ENCODE measurements around the gene AGBL4.

Gene AGBL4

GRCh38 chr1:48540587-48540986 lies 1483.2 kb downstream of the AGBL4 start:
- no peak for ATAC-seq
- TF ChIP-seq RARB (CRISPR knock-in tag; IDR thresholded peaks at IDR 0.05), result no peak
- TF ChIP-seq OSR1 (CRISPR knock-in tag; IDR thresholded peaks at IDR 0.05), result no peak
- no peak for TF ChIP-seq ZNF8 (CRISPR knock-in tag; IDR thresholded peaks at IDR 0.05)
- no peak for TF ChIP-seq ZFP3 (CRISPR knock-in tag; IDR thresholded peaks at IDR 0.05)
- no peak for TF ChIP-seq PPARA (CRISPR knock-in tag; IDR thresholded peaks at IDR 0.05; ENCODE audit: borderline replicate concordance)
- no peak for TF ChIP-seq CREB5 (CRISPR knock-in tag; IDR thresholded peaks at IDR 0.05; ENCODE audit: low read depth)
- no peak for TF ChIP-seq ESRRG (CRISPR knock-in tag; IDR thresholded peaks at IDR 0.05)
- TF ChIP-seq CSRNP3 (CRISPR knock-in tag; IDR thresholded peaks at IDR 0.05), result no peak
- TF ChIP-seq ARNTL (CRISPR knock-in tag; IDR thresholded peaks at IDR 0.05; ENCODE audit: borderline replicate concordance, low read depth), result no peak
- TF ChIP-seq PATZ1 (CRISPR knock-in tag; IDR thresholded peaks at IDR 0.05; ENCODE audit: borderline replicate concordance), result no peak
- TF ChIP-seq ZFP30 (CRISPR knock-in tag; IDR thresholded peaks at IDR 0.05), result no peak
- TF ChIP-seq ZNF565 (CRISPR knock-in tag; conservative IDR thresholded peaks at IDR 0.05; ENCODE audit: low read depth), result no peak
- no peak for TF ChIP-seq ZNF70 (CRISPR knock-in tag; IDR thresholded peaks at IDR 0.05)
- no peak for TF ChIP-seq POU6F1 (CRISPR knock-in tag; IDR thresholded peaks at IDR 0.05; ENCODE audit: borderline replicate concordance, low read depth)
- TF ChIP-seq TOX (CRISPR knock-in tag; IDR thresholded peaks at IDR 0.05; ENCODE audit: borderline replicate concordance), result no peak
- TF ChIP-seq GLIS3 (CRISPR knock-in tag; IDR thresholded peaks at IDR 0.05), result no peak
- TF ChIP-seq ISL1 (CRISPR knock-in tag; IDR thresholded peaks at IDR 0.05), result no peak
- no peak for TF ChIP-seq CSDC2 (CRISPR knock-in tag; IDR thresholded peaks at IDR 0.05)

- no peak for ATAC-seq
- TF ChIP-seq RARB (CRISPR knock-in tag; IDR thresholded peaks at IDR 0.05), result no peak
- TF ChIP-seq CSRNP3 (CRISPR knock-in tag; IDR thresholded peaks at IDR 0.05), result no peak
- TF ChIP-seq TCF4 (CRISPR knock-in tag; IDR thresholded peaks at IDR 0.05; ENCODE audit: borderline replicate concordance), result no peak
- TF ChIP-seq BACH2 (CRISPR knock-in tag; IDR thresholded peaks at IDR 0.05; ENCODE audit: borderline replicate concordance), result no peak
- TF ChIP-seq PPARA (CRISPR knock-in tag; IDR thresholded peaks at IDR 0.05; ENCODE audit: borderline replicate concordance), result no peak
- TF ChIP-seq GLIS3 (CRISPR knock-in tag; IDR thresholded peaks at IDR 0.05), result no peak
- no peak for TF ChIP-seq OSR1 (CRISPR knock-in tag; IDR thresholded peaks at IDR 0.05)
Measured at GRCh38 chr1:48536477-48536876, 1487.3 kb downstream of the AGBL4 start.

- TF ChIP-seq ZFP30 (CRISPR knock-in tag; IDR thresholded peaks at IDR 0.05) (no peak), OSR1 (CRISPR knock-in tag; IDR thresholded peaks at IDR 0.05) (no peak), RARB (CRISPR knock-in tag; IDR thresholded peaks at IDR 0.05) (no peak), GLIS3 (CRISPR knock-in tag; IDR thresholded peaks at IDR 0.05) (no peak), ZNF8 (CRISPR knock-in tag; IDR thresholded peaks at IDR 0.05) (no peak), TCF4 (CRISPR knock-in tag; IDR thresholded peaks at IDR 0.05; ENCODE audit: borderline replicate concordance) (no peak), CREB5 (CRISPR knock-in tag; IDR thresholded peaks at IDR 0.05; ENCODE audit: low read depth) (no peak), ZFP3 (CRISPR knock-in tag; IDR thresholded peaks at IDR 0.05) (no peak), ISL1 (CRISPR knock-in tag; IDR thresholded peaks at IDR 0.05) (no peak)
- ATAC-seq, result no peak
Measured at GRCh38 chr1:48532976-48533375, 1490.8 kb downstream of the AGBL4 start.
